ENCODE measurements around the gene TNS2. TPM values are rescaled to one million over a fixed set of nuclear protein-coding genes. Genes with fewer than 3 reads are reported as not detected.

Gene TNS2
- total and polyA plus RNA-seq, 9 of the 15 experiments (the other 6 are each of a cell fraction or from before 2014, with no cell fraction given) = 0.28 to 3.1 (median 1.2) TPM; not detected in 1

- TF ChIP-seq KAT7 (CRISPR knock-in tag; IDR thresholded peaks at IDR 0.05; ENCODE audit: borderline replicate concordance) (peak; percentile 58; the same call in 1 of the 2 replicates), ETV1 (tag; conservative IDR thresholded peaks at IDR 0.05; ENCODE audit: low read depth) (0 out of 2 replicates have a peak, but pooled peaks have one; percentile 37), UBTF (IDR thresholded peaks at IDR 0.05; ENCODE audit: borderline replicate concordance in 1 of 2, low read depth in 2 of 2, low read length in 2 of 2) (0 out of 4 replicates have a peak, but pooled peaks of 1 of the 2 experiments have one; percentile 64), ZFX (CRISPR knock-in tag; IDR thresholded peaks at IDR 0.05) (peak; percentile 37; the same call in 1 of the 2 replicates), SPI1 (IDR thresholded peaks at IDR 0.05; ENCODE audit: borderline replicate concordance, low read depth, low read length) (peak; percentile 26; the same call in 1 of the 2 replicates), MAZ (CRISPR knock-in tag; conservative IDR thresholded peaks at IDR 0.05 in 1 of 2, IDR thresholded peaks at IDR 0.05 in 1 of 2) (peak in 1 of 2 experiments; percentile 18; a peak in 1 of 4 replicates), TAF15 (IDR thresholded peaks at IDR 0.05; ENCODE audit: low read depth, low read length) (no peak)
Measured at GRCh38 chr12:53049571-53050318, at the start of gene TNS2 (continued).
